ENCODE results near the gene SV2A. TPM values are rescaled to one million over a fixed set of nuclear protein-coding genes. Genes with fewer than 3 reads are reported as not detected.

SV2A gene, protein sequence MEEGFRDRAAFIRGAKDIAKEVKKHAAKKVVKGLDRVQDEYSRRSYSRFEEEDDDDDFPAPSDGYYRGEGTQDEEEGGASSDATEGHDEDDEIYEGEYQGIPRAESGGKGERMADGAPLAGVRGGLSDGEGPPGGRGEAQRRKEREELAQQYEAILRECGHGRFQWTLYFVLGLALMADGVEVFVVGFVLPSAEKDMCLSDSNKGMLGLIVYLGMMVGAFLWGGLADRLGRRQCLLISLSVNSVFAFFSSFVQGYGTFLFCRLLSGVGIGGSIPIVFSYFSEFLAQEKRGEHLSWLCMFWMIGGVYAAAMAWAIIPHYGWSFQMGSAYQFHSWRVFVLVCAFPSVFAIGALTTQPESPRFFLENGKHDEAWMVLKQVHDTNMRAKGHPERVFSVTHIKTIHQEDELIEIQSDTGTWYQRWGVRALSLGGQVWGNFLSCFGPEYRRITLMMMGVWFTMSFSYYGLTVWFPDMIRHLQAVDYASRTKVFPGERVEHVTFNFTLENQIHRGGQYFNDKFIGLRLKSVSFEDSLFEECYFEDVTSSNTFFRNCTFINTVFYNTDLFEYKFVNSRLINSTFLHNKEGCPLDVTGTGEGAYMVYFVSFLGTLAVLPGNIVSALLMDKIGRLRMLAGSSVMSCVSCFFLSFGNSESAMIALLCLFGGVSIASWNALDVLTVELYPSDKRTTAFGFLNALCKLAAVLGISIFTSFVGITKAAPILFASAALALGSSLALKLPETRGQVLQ
- 0.66 and 2.9 TPM in 2 replicates for total RNA-seq

GRCh38 chr1:149917571-149918144 is at the start of gene SV2A:
SV2A (minus strand) TSS chr1:149917844; CDS start chr1:149913840, 4,004 bp downstream.

GRCh38 chr1:149936170-149936991 is 18.7 kb upstream of the SV2A start, which contains the start of gene MTMR11:
MTMR11 (minus strand) TSS chr1:149936879; CDS start chr1:149936647, 232 bp downstream.

GRCh38 chr1:149927563-149928400 is 10.1 kb upstream of the SV2A start, which contains the start of gene SF3B4:
SF3B4 (minus strand) TSS chr1:149927803; CDS start chr1:149927759, 44 bp downstream.

DNA sequence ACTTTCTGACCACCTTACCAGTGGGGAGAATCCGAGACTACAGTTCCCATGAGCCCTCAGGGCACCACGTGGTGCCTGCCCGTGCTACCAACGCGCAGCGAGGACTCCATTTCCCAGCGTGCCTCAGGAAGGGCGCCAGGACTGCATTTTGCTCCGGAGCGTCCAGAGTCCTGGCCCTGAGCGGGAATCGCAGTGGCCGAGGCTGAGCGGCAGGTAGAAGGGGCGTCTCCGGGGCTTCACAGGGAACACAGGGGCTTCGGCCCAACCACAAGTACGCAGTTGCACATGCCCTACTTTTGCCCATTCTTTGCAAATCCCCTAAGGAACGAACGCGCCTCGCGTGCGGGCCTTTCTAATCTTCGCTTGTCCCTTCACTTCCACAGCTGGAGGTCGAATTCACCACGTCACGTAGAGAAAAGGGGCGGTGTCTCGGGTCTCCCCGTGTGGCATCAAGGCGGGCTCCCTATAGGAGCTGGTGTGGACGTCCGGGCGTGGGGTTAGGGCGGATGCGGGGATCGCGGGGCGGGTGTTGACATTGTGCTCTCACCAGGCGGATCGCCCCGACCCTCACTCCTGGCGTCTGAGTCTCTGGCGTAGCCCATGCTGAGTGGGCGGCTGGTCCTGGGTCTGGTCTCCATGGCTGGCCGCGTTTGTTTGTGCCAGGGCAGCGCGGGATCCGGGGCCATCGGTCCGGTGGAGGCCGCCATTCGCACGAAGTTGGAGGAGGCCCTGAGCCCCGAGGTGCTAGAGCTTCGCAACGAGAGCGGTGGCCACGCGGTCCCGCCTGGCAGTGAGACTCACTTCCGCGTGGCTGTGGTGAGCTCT is 18.0 kb downstream of the SV2A start, which contains the start of gene BOLA1:
Gene BOLA1, plus strand, starts transcription at position 109 of the 825 bp plus-strand sequence. Its CDS starts 492 bp downstream, at position 601.

Other genes starting within 250 kb of the SV2A start
- not detected in 2 replicates for gene FCGR1A, start 135.2 kb downstream of the SV2A start, total RNA-seq
- 5.3 and 7.4 TPM in 2 replicates for gene BOLA1, start 18.3 kb downstream of the SV2A start, total RNA-seq
- 21.5 and 23.1 TPM in 2 replicates for gene SF3B4, start 10.0 kb upstream of the SV2A start, total RNA-seq
- gene MTMR11, start 19.0 kb upstream of the SV2A start, total RNA-seq, result 6.9 and 8.8 TPM in 2 replicates
- 19.0 and 22.3 TPM in 2 replicates for gene OTUD7B, start 92.9 kb upstream of the SV2A start, total RNA-seq
- gene VPS45, start 149.9 kb upstream of the SV2A start, total RNA-seq, result 35.4 and 42.6 TPM in 2 replicates
- 28.6 and 33.2 TPM in 2 replicates for gene PLEKHO1, start 232.1 kb upstream of the SV2A start, total RNA-seq

All from thoracic aorta endothelial cell (primary cell).